OCI-LY1 (cell line): ENCODE data around the gene SRSF5.
"Not testable (repeated sequence)": the region's sequence is repeated elsewhere in the genome, so short reads cannot be mapped to it uniquely, and the experiment has no call there.

Source experiments
- H2AFZ ChIP-seq: fragments of 200-600 bp; sonication (generic), shearing (Covaris generic); 2 replicates; pipeline ENCODE4 v1.6.0; 2014; ENCODE audit warnings: antibody characterized with exemption, mild to moderate bottlenecking, low read length
- H3F3A ChIP-seq: fragments of 200-600 bp; sonication (generic), shearing (Covaris generic); 2 replicates; pipeline ENCODE4 v1.6.0; 2014; ENCODE audit warnings: mild to moderate bottlenecking, antibody characterized with exemption, low read length, moderate library complexity; ENCODE audit not compliant: insufficient read depth
- H3K27ac ChIP-seq: fragments of 200-600 bp; sonication (generic); 2 replicates; pipeline ENCODE4 v1.5.1; 2014; ENCODE audit warnings: low read length, mixed run types, mild to moderate bottlenecking, low read depth; ENCODE audit not compliant: poor library complexity, severe bottlenecking
- H3K27me3 ChIP-seq: fragments of 200-600 bp; sonication (generic); 2 replicates; pipeline ENCODE4 v1.6.0; 2014; ENCODE audit warnings: antibody characterized with exemption, mild to moderate bottlenecking, low read length, moderate library complexity; ENCODE audit not compliant: insufficient read depth
- H3K36me3 ChIP-seq: fragments of 200-600 bp; sonication (generic); 2 replicates; pipeline ENCODE4 v1.6.1; 2014; ENCODE audit warnings: mild to moderate bottlenecking, antibody characterized with exemption, low read length, moderate library complexity, mixed read lengths; ENCODE audit not compliant: insufficient read depth
- H3K4me1 ChIP-seq: fragments of 200-600 bp; sonication (generic); 2 replicates; pipeline ENCODE4 v1.5.1; 2014; ENCODE audit warnings: mild to moderate bottlenecking, low read length, moderate library complexity; ENCODE audit not compliant: insufficient read depth, severe bottlenecking
- H3K4me2 ChIP-seq: fragments of 200-600 bp; sonication (generic), shearing (Covaris generic); 2 replicates; pipeline ENCODE4 v1.6.1; 2014; ENCODE audit warnings: low read length
- H3K4me3 ChIP-seq: fragments of 200-600 bp; sonication (generic); 2 replicates; pipeline ENCODE4 v1.5.1; 2014; ENCODE audit warnings: low read length, low read depth, mild to moderate bottlenecking, mixed read lengths; ENCODE audit not compliant: poor library complexity, severe bottlenecking
- H3K79me2 ChIP-seq: fragments of 200-600 bp; shearing (Covaris generic); 2 replicates; pipeline ENCODE4 v1.6.1; 2016; ENCODE audit warnings: mixed run types, low read length, mixed read lengths; ENCODE audit not compliant: insufficient read depth
- H3K9ac ChIP-seq: fragments of 200-600 bp; sonication (generic), shearing (Covaris generic); 2 replicates; pipeline ENCODE4 v1.6.1; 2014; ENCODE audit warnings: mild to moderate bottlenecking, low read length, mixed read lengths
- H3K9me2 ChIP-seq: fragments of 200-600 bp; sonication (generic), shearing (Covaris generic); 2 replicates; pipeline ENCODE4 v1.6.1; 2014; ENCODE audit warnings: low read depth, mild to moderate bottlenecking, low read length, mixed read lengths
- H3K9me3 ChIP-seq: fragments of 200-600 bp; shearing (Covaris generic); 2 replicates; pipeline ENCODE4 v1.6.1; 2014; ENCODE audit warnings: low read length, mixed read lengths
- H4K20me1 ChIP-seq: fragments of 200-600 bp; sonication (generic), shearing (Covaris generic); 2 replicates; pipeline ENCODE4 v1.6.0; 2016; ENCODE audit warnings: mild to moderate bottlenecking, low read length; ENCODE audit not compliant: insufficient read depth
- CTCF ChIP-seq: fragments of 200-600 bp; sonication (generic), shearing (Covaris generic); IDR thresholded peaks from 2 replicates; pipeline ENCODE4 v1.5.1; 2017; ENCODE audit warnings: mild to moderate bottlenecking, antibody characterized with exemption, low read length, moderate library complexity, mixed read lengths
- EZH2 ChIP-seq: fragments of 200-600 bp; sonication (generic), shearing (Covaris generic); IDR thresholded peaks from 2 replicates; pipeline ENCODE4 v1.8.0; 2017; ENCODE audit warnings: borderline replicate concordance, mixed run types, mild to moderate bottlenecking, antibody characterized with exemption, low read length, moderate library complexity, mixed read lengths

Gene SRSF5

GRCh38 chr14:69726761-69727511, 40.0 kb upstream of the SRSF5 start:
- Histone ChIP-seq H3K4me3 (peak overlapping the region; percentile 58), H4K20me1 (no peaks in the 10 kb centered on the region), H3K9me3 (no peaks in the 10 kb centered on the region), H3K4me2 (peak overlapping the region; percentile 81), H3K27ac (no peak overlapping the region), H3K9ac (peak overlapping the region; percentile 60), H3K4me1 (peaks cover 11% of the 10 kb centered on the region), H3K9me2 (no peaks in the 10 kb centered on the region), H2AFZ (no peak overlapping the region), H3K36me3 (no peaks in the 10 kb centered on the region), H3K27me3 (no peaks in the 10 kb centered on the region), H3K79me2 (no peaks in the 10 kb centered on the region), H3F3A (no peaks in the 10 kb centered on the region)
- peak; percentile 99 for TF ChIP-seq CTCF
- no peak for TF ChIP-seq EZH2

GRCh38 chr14:69727860-69728259, 39.1 kb upstream of the SRSF5 start:
- Histone ChIP-seq H3K4me1 (peaks cover 11% of the 10 kb centered on the region), H3K79me2 (no peaks in the 10 kb centered on the region), H3F3A (no peaks in the 10 kb centered on the region), H2AFZ (no peak overlapping the region), H4K20me1 (no peaks in the 10 kb centered on the region), H3K9me3 (no peaks in the 10 kb centered on the region), H3K4me2 (no peak overlapping the region), H3K4me3 (no peak overlapping the region), H3K9ac (no peak overlapping the region), H3K36me3 (no peaks in the 10 kb centered on the region), H3K27ac (no peak overlapping the region), H3K9me2 (no peaks in the 10 kb centered on the region), H3K27me3 (no peaks in the 10 kb centered on the region)
- TF ChIP-seq CTCF (no peak), EZH2 (no peak)

- H3K9me2 ChIP-seq, H3K4me2 ChIP-seq, H3K4me3 ChIP-seq, H3K36me3 ChIP-seq, H3K9ac ChIP-seq, H4K20me1 ChIP-seq, H3F3A ChIP-seq, H3K9me3 ChIP-seq, H3K79me2 ChIP-seq, H3K4me1 ChIP-seq, H3K27me3 ChIP-seq, H2AFZ ChIP-seq, H3K27ac ChIP-seq: not testable (repeated sequence)
Observed at GRCh38 chr14:69731919-69732598, 34.9 kb upstream of the SRSF5 start.

- H3K9me3 ChIP-seq, H2AFZ ChIP-seq, H3K4me2 ChIP-seq, H3K4me1 ChIP-seq, H3F3A ChIP-seq, H3K9ac ChIP-seq, H3K36me3 ChIP-seq, H3K27me3 ChIP-seq, H3K27ac ChIP-seq, H3K4me3 ChIP-seq, H4K20me1 ChIP-seq, H3K79me2 ChIP-seq, H3K9me2 ChIP-seq: not testable (repeated sequence)
Observed at GRCh38 chr14:69736405-69736804, 30.5 kb upstream of the SRSF5 start.
